Vagina (tissue), 2 donors: ENCODE data around the gene PCDHGA1.

Experiments used
- CTCF ChIP-seq, 3 experiments: fragments of 450-650 bp in 2 of 3; fragments of 200-600 bp in 1 of 3; sonication (generic) in 1 of 3; IDR thresholded peaks; one replicate each; pipeline ENCODE4 v1.5.1; 2017 to 2019; ENCODE audit warnings: antibody characterized with exemption in 3 of 3, mild to moderate bottlenecking in 2 of 3, moderate library complexity in 2 of 3
- POLR2A ChIP-seq, 2 donors: fragments of 450-650 bp; IDR thresholded peaks; one replicate each; pipeline ENCODE4 v1.6.1; 2017; ENCODE audit warnings: antibody characterized with exemption in 2 of 2, mild to moderate bottlenecking in 2 of 2, moderate library complexity in 2 of 2

GRCh38 chr5:141431286-141431685 lies 101.0 kb downstream of the PCDHGA1 start:
- TF ChIP-seq POLR2A (IDR thresholded peaks at IDR 0.05) (no peak), CTCF (IDR thresholded peaks at IDR 0.05) (no peak)
